Panc1 (cell line): ENCODE results near the gene NNAT. TPM values are rescaled to one million over a fixed set of nuclear protein-coding genes. Genes with fewer than 3 reads are reported as not detected.

Experiments used
- ATAC-seq: fragments of 200-7000 bp; cut with Tn5 transposase; 2 replicates; pipeline ENCODE4 v1.9.1; 2020; ENCODE audit warnings: mild to moderate bottlenecking, moderate library complexity
- BruUV-seq: library from RNA; stranded (reverse); fragments of 400-500 nt; replicated peaks from 2 replicates; lab custom pipeline; 2021; lab: Mats Ljungman, UMichigan
- CTCF ChIA-PET: fragments of 300-600 bp; sonication (Branson Sonifier 250); formaldehyde crosslinking; loops from one replicate; lab custom pipeline; 2022; ENCODE audit warnings: antibody characterized with exemption; lab: Charles Lee
- POLR2A ChIA-PET: fragments of 300-600 bp; sonication (Branson Sonifier 250); formaldehyde crosslinking; loops from one replicate; lab custom pipeline; 2022; ENCODE audit warnings: antibody characterized with exemption; lab: Charles Lee
- DNase-seq: peaks from one replicate; pipeline ENCODE4 v3.0.0-alpha.2; 2010; ENCODE audit warnings: low read depth, low spot score
- H3K27ac ChIP-seq: 2 replicates; pipeline ENCODE4 v1.5.1; 2011; ENCODE audit warnings: mild to moderate bottlenecking, low read length, inconsistent platforms
- H3K27me3 ChIP-seq: fragments of 200-500 bp; sonication (Bioruptor generic); 2 replicates; pipeline ENCODE4 v1.6.0; 2014; ENCODE audit warnings: low read length, inconsistent platforms; ENCODE audit not compliant: control insufficient read depth, insufficient read depth
- H3K36me3 ChIP-seq: fragments of 200-500 bp; sonication (Bioruptor generic); 2 replicates; pipeline ENCODE4 v1.5.1; 2014; ENCODE audit warnings: inconsistent platforms, mild to moderate bottlenecking, low read length, moderate library complexity; ENCODE audit not compliant: control insufficient read depth, insufficient read depth
- H3K4me1 ChIP-seq: 2 replicates; pipeline ENCODE4 v1.5.1; 2011; ENCODE audit warnings: inconsistent platforms, mild to moderate bottlenecking, low read length, moderate library complexity; ENCODE audit not compliant: control insufficient read depth, insufficient read depth
- H3K4me3 ChIP-seq, 2 experiments: 2 replicates each; pipeline ENCODE4 v1.5.1; 2011 to 2012; ENCODE audit warnings: low read depth in 2 of 2, low read length in 2 of 2, mild to moderate bottlenecking in 2 of 2, inconsistent platforms in 1 of 2, moderate library complexity in 1 of 2
- H3K9me3 ChIP-seq: fragments of 200-500 bp; sonication (Bioruptor generic); 2 replicates; pipeline ENCODE4 v1.5.1; 2014; ENCODE audit warnings: low read depth, mild to moderate bottlenecking, inconsistent platforms, low read length, moderate library complexity; ENCODE audit not compliant: control insufficient read depth, insufficient read depth
- POLR2AphosphoS5 ChIP-seq: IDR thresholded peaks from 2 replicates; pipeline ENCODE4 v1.6.1; 2012; ENCODE audit warnings: mild to moderate bottlenecking, low read depth, low read length, moderate library complexity
- SIN3A ChIP-seq: IDR thresholded peaks from 2 replicates; pipeline ENCODE4 v1.6.1; 2012; ENCODE audit warnings: low read depth, mild to moderate bottlenecking, low read length, moderate library complexity, borderline replicate concordance; ENCODE audit not compliant: insufficient read depth
- TCF7L2 ChIP-seq: IDR thresholded peaks from 2 replicates; pipeline ENCODE4 v1.6.1; 2011; ENCODE audit warnings: mild to moderate bottlenecking, low read depth, low read length, inconsistent platforms
- in situ Hi-C: cut with HindIII; loops from 2 replicates; pipeline ENCODE4 v1.10.0; 2016; ENCODE audit warnings: low sequenced_read_pairs, low pct_unique_long_range_greater_than_20kb
- intact Hi-C: fragments of 100-400 bp; cut with micrococcal nuclease; formaldehyde crosslinking; loops from one replicate; pipeline ENCODE4 v1.10.0; 2022; ENCODE audit not compliant: unreplicated experiment
- total RNA-seq: library from RNA; stranded (reverse); gene quantifications from one replicate; pipeline ENCODE4 v1.2.1, GENCODE V29; 2021; ENCODE audit not compliant: unreplicated experiment
- TF ChIP-seq, protein P1 (sequence below), 2 experiments: IDR thresholded peaks; 2 replicates each; pipeline ENCODE4 v1.6.1; 2011 to 2012; ENCODE audit warnings: low read depth in 2 of 2, control low read depth in 1 of 2, low read length in 1 of 2, mild to moderate bottlenecking in 1 of 2, moderate library complexity in 1 of 2; ENCODE audit not compliant: insufficient read depth in 1 of 2
- TF ChIP-seq, protein P2 (sequence below): fragments of 450-650 bp; IDR thresholded peaks from 2 replicates; pipeline ENCODE4 v1.5.1; 2017; ENCODE audit warnings: mild to moderate bottlenecking

The NNAT gene
- total RNA-seq, 1 experiment from 2014 or later = not detected

DNA sequence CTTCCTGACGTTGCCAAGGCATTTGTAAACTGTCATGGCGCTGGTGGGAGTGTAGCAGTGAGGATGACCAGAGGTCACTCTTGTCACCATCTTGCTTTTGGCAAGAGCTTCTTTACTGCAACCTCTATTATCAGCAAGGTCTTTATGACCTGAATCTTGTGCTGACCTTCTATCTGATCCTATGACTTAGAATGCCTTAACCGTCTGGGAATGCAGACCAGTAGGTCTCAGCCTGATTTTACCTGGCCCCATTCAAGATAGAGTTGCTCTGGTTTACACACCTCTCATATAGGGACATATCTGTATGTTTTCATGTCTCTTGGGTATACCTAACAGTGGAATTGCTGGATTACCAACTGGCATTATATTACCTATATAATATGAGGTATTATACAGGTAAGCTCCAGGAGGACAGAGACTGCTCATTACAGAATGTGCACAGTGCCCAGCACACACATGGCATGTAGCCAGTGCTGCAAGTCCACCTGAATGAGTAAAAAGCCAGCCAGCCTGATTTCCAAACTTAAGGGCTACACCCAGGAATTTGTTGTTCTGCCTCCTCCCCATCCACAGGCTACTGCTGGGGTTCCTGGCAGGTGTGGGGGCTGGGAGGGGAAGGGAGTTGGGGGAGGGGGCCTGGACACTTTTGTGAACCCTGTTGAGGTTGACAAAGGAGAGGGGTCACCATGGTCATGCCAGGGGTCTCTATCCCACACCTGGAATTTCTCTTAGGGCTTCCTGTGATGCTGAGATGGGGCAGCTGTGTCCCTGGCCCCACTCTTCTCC, 41.8 kb downstream of the NNAT start:
- in situ Hi-C loops = no loop called here

DNA sequence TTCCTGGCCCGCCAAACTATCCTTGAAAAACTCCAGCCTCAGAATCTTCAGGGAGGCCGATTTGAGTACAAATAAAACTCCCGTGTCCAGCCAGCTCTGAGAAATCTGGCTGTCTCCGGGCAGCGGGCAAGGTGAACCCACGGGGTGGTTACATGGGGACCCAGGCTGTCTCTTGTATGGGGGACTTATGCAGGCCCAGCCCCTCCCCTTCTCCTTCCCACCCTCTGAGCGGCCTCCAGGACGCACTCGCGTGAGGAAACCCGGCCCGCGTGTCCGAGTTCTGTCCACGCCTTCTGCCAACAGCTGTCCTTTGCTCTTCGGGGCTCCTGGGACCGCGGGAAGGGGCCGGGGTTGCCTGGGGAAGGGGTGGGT, 43.0 kb downstream of the NNAT start:
- TF ChIP-seq SIN3A = no peak
- no peak for TF ChIP-seq TCF7L2
- TF ChIP-seq, protein P1, sequence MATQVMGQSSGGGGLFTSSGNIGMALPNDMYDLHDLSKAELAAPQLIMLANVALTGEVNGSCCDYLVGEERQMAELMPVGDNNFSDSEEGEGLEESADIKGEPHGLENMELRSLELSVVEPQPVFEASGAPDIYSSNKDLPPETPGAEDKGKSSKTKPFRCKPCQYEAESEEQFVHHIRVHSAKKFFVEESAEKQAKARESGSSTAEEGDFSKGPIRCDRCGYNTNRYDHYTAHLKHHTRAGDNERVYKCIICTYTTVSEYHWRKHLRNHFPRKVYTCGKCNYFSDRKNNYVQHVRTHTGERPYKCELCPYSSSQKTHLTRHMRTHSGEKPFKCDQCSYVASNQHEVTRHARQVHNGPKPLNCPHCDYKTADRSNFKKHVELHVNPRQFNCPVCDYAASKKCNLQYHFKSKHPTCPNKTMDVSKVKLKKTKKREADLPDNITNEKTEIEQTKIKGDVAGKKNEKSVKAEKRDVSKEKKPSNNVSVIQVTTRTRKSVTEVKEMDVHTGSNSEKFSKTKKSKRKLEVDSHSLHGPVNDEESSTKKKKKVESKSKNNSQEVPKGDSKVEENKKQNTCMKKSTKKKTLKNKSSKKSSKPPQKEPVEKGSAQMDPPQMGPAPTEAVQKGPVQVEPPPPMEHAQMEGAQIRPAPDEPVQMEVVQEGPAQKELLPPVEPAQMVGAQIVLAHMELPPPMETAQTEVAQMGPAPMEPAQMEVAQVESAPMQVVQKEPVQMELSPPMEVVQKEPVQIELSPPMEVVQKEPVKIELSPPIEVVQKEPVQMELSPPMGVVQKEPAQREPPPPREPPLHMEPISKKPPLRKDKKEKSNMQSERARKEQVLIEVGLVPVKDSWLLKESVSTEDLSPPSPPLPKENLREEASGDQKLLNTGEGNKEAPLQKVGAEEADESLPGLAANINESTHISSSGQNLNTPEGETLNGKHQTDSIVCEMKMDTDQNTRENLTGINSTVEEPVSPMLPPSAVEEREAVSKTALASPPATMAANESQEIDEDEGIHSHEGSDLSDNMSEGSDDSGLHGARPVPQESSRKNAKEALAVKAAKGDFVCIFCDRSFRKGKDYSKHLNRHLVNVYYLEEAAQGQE (IDR thresholded peaks at IDR 0.05; ENCODE audit: insufficient read depth in 1 of 2, low read depth in 2 of 2, low read length in 1 of 2) = no peak
- TF ChIP-seq, protein P2, sequence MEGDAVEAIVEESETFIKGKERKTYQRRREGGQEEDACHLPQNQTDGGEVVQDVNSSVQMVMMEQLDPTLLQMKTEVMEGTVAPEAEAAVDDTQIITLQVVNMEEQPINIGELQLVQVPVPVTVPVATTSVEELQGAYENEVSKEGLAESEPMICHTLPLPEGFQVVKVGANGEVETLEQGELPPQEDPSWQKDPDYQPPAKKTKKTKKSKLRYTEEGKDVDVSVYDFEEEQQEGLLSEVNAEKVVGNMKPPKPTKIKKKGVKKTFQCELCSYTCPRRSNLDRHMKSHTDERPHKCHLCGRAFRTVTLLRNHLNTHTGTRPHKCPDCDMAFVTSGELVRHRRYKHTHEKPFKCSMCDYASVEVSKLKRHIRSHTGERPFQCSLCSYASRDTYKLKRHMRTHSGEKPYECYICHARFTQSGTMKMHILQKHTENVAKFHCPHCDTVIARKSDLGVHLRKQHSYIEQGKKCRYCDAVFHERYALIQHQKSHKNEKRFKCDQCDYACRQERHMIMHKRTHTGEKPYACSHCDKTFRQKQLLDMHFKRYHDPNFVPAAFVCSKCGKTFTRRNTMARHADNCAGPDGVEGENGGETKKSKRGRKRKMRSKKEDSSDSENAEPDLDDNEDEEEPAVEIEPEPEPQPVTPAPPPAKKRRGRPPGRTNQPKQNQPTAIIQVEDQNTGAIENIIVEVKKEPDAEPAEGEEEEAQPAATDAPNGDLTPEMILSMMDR = no peak
- no peak for TF ChIP-seq POLR2AphosphoS5
- ATAC-seq (peak; percentile 23; the same call in 1 of the 2 replicates), DNase-seq (no peak)
- no peak overlapping the region for H3K27ac ChIP-seq
- intact Hi-C loops = loop anchor here (10.0 kb wide), 1 partner anchor 351 kb away; no protein-coding TSS in a partner anchor
- ChIA-PET POLR2A (no interaction called here), CTCF (interaction anchor here (0.6 to 1.0 kb wide), 4 partner anchors 11 to 429 kb away, joined by 3 read pairs; no protein-coding TSS in a partner anchor)
- H3K27me3 ChIP-seq = peaks cover 9% of the 10 kb centered on the region
- in situ Hi-C loops = no loop called here
- no TSS peak for BruUV-seq
- no peak overlapping the region for H3K4me3 ChIP-seq
- no peaks in the 10 kb centered on the region for H3K9me3 ChIP-seq
- H3K36me3 ChIP-seq = no peaks in the 10 kb centered on the region
- no peaks in the 10 kb centered on the region; the same call in 1 of the 2 replicates for H3K4me1 ChIP-seq

More for the DNA sequence above, 41.8 kb downstream of the NNAT start:
- POLR2A ChIA-PET = no interaction called here
- no TSS peak for BruUV-seq
- CTCF ChIA-PET = no interaction called here
- peaks cover 5% of the 10 kb centered on the region for H3K27me3 ChIP-seq
- ATAC-seq (no peak), DNase-seq (no peak)
- H3K4me1 ChIP-seq = no peaks in the 10 kb centered on the region; the same call in 1 of the 2 replicates
- no peaks in the 10 kb centered on the region for H3K9me3 ChIP-seq
- TF ChIP-seq, protein P1 (IDR thresholded peaks at IDR 0.05; ENCODE audit: insufficient read depth in 1 of 2, low read depth in 2 of 2, low read length in 1 of 2) = no peak
- TF ChIP-seq, protein P2 = no peak
- TF ChIP-seq TCF7L2 (no peak), SIN3A (no peak), POLR2AphosphoS5 (no peak)
- H3K4me3 ChIP-seq = no peak overlapping the region
- no peaks in the 10 kb centered on the region for H3K36me3 ChIP-seq
- intact Hi-C loops = loop anchor here (10.0 kb wide), 1 partner anchor 352 kb away; no protein-coding TSS in a partner anchor
- no peak overlapping the region for H3K27ac ChIP-seq
